Cortex of kidney (tissue), 1 donor: Measurements from ENCODE around the gene ELOVL1.
A peak's percentile ranks its signal among the peaks of the same experiment; 100 is the strongest.
"Not testable (repeated sequence)": the region's sequence is repeated elsewhere in the genome, so short reads cannot be mapped to it uniquely, and the experiment has no call there.

Experiments used
- DNase-seq: peaks from one replicate; lab custom pipeline; 2025; lab: John Stamatoyannopoulos, UW

The ELOVL1 gene

DNA sequence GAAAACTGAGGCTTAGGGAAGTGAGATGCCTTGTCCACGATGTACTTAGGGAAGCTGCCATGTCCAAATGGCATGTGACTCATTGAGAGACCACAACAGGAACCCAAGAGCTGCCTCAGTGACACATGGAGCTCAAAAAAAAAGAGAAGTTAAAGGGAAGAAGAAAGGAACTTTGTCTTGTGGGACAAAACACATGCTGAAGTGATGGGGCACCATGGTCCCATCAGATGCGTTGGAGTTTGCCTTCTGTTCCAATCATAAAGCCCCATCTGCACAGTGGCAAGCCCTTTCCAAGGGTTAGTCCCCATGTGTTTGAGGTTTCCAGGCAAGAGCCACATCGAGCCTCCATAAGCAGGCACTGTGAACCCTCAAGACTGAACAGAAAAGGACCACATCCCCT is 13.8 kb upstream of the ELOVL1 start:
- no peak for DNase-seq

DNA sequence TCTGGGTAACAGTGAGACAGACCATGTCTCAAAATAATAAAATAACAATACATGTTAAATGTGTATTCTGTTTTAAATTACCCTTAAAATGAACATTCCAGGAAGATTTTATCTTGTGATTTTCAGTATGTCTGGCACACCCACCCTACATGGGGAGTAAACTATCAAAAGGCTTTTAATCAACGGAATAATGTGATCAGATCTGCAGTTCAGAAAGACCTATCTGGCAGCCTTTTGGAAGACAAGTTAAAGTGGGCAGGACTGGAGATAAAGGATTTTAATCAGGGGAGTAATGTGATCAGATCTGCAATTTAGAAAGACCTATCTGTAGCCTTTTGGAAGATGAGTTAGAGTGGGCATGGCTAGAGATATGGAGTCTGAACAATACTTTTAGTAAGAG is 11.7 kb upstream of the ELOVL1 start:
- DNase-seq = no peak

DNA sequence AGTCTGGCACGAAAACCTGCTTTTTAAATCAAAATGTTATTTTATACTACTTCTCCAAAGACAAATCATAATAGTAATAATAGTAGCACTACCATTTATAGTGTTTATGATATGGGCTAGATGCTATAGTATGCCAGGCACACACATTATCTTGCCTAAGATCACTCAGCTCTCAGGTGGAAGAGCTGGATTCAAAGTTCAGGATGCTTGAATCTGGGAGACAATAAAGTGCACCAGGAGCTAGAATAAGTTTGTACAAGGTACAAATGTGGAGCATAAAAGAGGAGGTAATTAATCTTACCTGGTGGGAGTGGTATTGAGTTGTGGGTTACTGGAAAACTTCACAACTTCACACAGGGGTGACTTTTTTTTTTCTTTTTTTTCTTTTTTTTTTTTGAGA is 10.0 kb upstream of the ELOVL1 start:
- DNase-seq = no peak

DNA sequence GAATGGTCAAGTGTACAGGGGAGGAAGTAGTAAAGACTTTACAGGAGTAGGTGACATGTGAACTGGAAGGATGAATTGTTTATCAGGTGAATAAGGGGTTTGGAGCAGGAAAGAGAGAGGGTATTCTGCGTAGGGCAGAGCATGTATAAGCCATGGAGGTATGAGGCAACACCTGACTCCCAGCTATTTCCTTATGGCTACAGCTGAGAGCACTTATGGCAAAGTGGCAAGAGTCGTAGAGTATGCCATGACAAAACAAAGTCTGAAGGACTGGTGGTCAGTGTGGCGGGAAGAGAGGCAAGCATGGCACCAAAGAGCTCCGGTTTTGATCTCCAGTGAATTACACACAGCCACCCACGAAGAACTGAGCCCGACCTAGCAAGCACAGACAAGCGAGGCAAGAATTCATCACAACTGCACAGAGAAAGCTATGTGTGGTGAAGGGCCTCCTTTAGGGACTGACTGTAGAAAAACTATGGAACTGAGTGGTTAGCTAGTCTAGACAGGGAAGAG is 9.0 kb upstream of the ELOVL1 start:
- no peak for DNase-seq

DNA sequence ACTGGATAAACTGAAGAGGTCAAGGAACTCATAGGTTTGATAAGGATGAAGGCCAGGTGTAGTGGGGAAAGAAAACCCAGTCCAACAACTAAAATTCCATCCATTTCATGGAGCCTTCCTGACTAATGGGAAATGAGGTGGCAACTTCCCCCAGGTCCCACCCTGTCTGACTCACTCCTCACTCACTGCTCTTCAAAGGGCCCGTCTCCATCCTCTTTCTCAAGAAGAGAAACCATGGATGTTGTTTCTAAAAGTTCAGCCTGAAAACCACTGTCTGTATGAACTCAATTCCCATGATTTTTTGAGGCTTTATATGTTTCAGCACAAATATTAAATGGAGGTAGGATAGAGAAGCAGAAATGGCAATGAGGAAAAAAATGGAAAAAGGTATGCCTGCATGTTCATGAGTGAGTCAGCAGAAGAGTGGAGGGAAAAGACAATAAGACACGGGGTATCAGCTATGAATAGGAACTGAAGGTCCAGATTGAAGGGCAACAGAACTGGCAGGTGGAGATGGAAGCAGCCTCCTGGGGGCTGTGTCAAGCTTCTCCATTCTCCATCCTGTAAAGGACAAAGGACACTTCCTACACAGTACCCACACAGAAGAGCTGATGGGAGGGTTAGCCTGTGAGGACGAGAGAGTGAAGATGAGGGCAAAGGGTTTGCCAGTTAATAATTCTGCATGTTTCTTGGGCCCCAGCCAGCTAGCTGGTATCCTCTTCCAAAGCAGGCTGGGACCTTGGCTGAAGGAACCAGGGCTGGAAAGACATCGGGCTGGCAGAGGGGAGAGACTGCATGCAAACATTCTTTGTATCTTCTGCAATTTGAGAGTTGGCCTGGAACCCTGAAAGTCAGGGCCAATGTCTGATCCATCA is 5.5 kb upstream of the ELOVL1 start:
- DNase-seq = no peak

DNA sequence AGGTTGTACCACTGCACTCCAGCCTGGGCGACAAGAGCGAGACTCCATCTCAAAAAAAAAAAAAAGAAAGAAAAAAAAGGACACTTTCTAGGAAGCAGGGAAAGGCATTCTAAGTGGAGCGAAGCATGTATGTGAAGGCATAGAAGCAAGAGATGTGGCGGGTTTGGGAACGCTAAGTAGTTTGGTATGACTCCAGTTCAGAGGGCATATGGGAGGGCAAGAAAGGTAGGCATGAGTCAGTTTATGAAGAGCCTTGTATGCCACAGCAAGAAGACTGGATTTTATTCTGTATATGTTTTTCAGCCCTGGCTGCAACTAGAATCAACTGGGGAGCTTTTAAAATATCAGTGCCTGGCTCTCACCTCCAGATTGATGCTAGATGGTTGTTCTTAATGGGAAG is 4.4 kb upstream of the ELOVL1 start:
- DNase-seq = no peak

DNA sequence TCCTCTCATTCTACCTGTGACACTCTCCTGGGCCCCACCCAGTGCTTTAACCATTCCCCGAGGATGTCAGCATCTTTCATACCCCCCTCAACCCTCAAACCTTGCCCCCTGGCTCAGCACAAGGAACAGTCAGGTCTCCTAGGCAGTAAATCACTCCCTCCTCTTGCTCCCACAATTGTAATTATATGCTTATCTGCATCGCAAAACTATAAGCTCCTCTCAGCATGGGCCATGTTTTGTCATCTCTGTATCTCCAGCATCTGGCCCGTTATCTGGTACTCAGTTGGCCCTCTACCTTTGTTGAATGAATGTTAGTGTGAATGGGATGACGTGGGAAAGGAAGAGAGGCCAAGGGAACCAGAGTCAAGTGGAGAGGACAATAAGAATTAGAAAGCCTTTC is 2.8 kb upstream of the ELOVL1 start:
- DNase-seq = no peak

DNA sequence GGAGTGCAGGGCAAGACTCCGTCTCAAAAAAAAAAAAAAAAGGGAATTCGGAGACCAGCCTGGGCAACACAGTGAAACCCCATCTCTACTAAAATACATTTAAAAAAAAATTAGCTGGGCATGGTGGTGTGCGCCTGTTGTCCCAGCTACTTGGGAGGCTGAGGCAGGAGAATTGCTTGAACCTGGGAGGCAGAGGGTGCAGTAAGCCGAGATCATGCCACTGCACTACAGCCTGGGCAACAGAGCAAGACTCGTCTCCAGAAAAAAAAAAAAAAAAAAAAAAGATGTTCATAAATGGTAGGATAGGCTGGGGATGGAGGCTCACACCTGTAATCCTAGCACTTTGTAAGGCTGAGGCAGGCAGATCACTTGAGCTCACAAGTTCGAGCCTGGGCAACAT is 2.0 kb upstream of the ELOVL1 start:
- DNase-seq = not testable (repeated sequence)

DNA sequence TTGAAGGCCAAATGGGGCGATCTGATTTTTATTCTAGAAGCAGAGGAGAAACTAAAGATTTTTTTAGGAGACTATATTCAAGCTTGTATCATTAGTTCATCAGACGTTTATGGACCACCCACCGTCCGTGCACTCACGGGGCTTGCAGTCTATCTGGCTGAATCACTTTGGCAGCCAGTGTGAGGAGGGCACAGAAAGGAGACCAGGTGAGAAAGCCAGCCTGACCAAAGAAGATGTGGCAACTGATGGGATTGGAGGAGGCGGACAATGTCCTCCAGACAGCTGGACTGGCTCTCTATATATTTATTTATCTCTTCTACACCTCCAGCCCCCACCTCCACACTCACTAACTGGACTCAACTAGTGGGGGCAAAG is 822 bp upstream of the ELOVL1 start:
- DNase-seq = no peak

DNA sequence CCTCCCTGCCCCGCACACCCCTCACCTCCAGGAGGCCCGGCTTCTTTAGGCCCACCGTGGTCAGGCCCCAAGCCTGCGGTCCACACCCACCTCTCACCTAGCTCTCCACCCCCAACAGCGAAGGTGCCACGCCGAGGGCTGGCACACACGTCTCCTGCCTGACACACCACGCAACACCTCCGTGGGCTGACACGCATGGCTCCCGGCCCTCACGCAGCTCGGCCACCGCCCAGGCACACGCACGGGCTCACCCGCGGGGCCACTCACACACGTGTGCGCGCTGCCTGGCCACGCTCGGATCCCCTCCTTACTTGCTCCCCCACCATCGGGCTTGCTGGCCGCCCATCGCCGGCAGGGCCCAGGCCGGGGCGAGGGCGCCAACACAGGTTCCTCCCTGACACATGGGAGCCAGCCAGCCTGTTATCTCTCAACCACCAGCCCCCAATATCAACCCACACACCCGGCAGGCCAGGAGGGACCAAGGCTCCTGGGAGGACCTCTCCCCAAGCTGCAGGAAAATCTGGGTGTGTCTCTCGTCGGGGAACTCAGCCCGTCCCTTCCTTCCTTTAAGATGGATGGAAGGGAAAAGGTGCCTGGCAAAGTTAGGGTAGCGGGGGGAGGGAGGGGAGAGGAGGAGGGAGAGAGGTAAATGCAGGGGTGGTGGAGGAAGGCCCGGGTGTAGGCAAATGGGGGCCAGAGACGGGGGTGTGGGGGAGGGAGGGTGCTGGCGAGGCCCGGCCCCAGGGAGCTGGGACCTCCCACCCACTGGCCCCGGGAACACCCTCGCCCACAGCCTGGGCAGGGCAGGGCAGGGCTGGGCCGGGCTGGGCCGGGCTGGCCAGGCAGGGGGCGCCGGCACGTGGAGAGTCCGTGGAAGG is 546 bp downstream of the ELOVL1 start:
- no peak for DNase-seq

DNA sequence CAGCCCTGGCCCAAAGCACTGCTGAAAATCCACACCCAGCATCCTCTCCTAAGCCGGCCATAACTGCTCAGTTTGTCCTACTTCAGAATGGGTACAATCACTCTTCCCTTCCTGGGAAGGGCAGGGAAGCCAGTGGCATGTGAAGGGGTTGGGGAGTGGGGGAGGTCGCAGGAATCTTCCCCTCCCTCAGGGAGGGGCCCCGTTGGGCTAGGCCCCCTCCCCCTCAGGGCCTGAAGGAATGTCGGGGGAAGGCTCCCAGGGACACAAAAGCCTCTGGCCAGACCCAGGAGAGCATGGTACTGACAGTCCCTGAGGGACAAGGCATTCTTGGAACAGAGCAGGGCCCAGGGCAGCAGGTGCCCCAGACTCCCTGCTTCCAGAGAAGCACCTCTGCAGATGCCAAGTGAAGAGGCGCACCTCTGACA is 1.2 kb downstream of the ELOVL1 start:
- DNase-seq = no peak

DNA sequence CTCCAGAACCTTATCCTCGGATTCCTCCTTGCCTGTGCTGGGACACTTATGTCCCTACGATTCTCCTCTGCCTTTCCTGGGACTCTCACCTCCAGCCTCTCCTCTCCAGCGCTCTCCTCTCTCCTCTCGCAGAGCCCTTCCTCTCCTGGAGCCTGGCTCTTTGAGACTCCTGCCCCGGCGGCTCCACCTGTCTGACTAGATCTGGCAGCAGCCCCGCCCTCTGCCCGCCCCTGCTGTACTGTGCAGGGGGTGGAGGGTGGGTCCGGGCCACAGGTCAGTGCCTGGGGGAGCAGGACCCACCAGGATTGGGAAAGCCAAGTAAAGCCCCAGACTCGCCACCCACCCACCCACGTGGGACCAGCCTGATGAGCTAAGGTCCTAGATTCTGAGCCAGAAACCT is 1.6 kb downstream of the ELOVL1 start:
- no peak for DNase-seq

DNA sequence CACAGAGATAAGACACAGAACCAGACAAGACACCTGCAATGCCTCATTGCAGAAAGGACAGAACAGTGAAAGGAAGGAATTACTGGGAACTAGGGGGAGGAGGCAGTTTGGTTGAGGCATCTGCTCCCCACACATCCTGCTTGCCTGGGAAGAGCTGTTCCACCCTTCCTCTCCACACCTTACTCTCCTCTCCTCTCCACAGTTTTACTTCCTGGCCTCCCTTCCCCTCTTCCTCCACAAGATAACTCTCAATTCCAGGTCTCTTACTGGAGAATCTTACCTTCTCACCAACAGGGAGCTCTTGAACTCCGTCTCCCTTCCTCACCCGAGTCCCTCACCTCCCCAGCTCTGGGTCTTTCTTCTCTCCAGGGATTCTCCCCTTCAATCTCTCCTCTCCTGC is 2.1 kb downstream of the ELOVL1 start:
- DNase-seq = no peak

DNA sequence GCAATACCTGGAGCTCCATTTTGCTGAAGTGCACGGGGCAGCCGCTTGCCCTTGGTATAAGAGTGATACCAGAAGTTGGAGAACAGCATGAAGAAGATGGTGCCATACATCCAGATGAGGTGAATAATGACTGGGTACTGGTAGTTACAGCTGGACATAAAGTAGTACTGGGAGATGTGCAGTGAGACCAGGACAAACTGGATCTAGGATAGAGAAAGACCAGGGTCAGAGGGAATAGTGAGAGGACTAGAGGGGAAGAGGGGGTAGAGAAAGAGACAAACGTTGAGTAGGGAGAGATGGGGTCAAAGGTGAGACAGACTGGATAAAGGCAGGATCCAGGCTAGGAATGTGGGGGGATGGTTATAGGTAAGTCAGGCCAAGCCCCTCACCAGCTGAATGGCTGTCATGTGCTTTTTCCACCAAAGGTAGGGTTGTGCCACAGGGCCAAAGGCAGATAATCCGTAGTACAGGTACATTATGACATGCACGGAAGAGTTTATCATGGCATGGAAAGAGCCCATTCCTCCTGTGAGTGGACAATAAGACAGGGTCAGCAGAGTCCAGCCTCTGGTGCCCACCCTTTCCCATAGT is 3.8 kb downstream of the ELOVL1 start:
- no peak for DNase-seq

DNA sequence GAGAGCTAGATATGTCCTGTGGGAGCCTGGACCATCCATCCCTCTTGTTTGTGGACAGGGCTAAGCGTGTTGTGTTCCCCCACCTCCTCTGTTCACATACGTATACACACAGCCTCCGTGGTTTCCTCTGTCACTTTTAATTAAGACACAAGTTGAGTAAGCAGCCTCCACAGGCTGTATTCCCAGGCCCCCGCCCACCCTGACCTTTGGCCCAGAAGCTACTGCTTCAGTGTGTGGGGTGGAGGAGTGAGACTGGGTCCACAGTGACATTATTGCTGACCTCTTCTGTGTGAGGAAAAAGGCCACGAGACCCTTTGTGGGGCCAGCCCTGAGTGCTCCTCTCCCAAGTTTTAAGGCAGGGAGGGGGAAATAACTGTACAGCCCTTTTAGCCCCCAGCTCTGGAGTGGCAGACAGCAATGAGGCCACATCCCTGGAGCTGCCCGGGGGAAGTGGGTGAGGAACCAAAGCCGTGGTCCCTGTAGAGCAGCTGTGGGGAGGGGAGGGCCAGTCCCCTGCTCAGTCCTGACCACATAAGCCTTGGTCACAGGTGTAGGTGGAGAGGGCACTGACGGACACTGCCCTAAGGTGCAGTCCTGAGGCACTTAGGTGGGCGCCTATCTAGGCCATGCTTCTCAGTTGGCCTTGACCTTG is 4.4 kb downstream of the ELOVL1 start:
- DNase-seq = no peak

DNA sequence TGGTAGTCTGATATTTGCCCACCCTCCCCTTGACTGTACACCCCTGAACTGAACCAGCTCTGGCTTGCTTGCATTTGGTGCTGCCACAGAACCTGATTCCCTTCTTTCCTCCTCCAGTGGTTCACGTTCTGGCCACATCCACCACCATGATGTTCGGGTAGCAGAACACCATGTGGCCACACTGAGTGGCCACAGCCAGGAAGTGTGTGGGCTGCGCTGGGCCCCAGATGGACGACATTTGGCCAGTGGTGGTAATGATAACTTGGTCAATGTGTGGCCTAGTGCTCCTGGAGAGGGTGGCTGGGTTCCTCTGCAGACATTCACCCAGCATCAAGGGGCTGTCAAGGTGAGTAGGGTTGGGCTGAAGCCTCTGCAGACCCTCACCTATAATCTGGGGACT is 7.2 kb downstream of the ELOVL1 start:
- DNase-seq = no peak

DNA sequence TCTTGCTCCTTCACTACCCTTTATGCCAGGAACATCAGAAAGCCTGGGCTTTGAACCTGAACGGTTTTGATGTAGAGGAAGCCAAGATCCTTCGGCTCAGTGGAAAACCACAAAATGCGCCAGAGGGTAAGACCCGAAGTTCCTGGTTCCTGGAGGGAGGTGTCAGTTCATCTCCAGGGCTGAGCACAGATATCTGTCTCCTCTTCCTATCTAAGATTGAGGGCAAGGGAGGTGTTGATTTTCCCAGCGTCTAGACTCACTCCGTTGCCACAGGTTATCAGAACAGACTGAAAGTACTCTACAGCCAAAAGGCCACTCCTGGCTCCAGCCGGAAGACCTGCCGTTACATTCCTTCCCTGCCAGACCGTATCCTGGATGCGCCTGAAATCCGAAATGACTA is 8.1 kb downstream of the ELOVL1 start:
- no peak for DNase-seq

DNA sequence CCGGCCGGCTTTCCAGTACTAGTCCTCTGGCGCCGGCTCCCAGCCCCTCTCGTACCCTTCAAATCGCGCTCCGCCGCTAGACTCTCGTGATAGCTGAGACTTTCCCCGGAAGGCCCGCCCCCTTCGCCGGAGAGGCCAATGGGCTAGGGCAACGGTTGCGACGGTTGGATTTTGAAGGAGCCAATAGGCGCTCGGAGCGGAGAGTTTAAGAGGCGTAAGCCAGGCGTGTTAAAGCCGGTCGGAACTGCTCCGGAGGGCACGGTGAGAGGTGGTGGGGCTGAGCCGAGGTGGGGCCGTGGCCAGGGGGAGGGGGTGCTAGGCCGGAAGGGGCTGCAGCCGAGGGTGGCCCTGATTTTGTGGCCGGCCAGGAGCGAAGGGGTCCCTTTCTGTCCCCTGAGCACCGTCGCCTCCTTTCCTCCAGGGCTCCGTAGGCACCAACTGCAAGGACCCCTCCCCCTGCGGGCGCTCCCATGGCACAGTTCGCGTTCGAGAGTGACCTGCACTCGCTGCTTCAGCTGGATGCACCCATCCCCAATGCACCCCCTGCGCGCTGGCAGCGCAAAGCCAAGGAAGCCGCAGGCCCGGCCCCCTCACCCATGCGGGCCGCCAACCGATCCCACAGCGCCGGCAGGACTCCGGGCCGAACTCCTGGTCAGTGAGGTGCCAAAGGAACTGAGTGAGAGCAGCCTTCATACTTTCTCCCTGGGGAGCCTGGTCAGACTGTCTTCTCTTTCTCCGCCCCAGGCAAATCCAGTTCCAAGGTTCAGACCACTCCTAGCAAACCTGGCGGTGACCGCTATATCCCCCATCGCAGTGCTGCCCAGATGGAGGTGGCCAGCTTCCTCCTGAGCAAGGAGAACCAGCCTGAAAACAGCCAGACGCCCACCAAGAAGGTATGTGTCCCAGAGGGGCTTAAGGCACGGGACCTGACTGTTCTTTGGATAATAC is 8.8 kb downstream of the ELOVL1 start, which contains the start of gene CDC20:
CDC20 (plus strand) TSS at position 236 of the 948 bp plus-strand sequence; CDS start at position 471, 235 bp downstream.
- peak; percentile 49 for DNase-seq

DNA sequence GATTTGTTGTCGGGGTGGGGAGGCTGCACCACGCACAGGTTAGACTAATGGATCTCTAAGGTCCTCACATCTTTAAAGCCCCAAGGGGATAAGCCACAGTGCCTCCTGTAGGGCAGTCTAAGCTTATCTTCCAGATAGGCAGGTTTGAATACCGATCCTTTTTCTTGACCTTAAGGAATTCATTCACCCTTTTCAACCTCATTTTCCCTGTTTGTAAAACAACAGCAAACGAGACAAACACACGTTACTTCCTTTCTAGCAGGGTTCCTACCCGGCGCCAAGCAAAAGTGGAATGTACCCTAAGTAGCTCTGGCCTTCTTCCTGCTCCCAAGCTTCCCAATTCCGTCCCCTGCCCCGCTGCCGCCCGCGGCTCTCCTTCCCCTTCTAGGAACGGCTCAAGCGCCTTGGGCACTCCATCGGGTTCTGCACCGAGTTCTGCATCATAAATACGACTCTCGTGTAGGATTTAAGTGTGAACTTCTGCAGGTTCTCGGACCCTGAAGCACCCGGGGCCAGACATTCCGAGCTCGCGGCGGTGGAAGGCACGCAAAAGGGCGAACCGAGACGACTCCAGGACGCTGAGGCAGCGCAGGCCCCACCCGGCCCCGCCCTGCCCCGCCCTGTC is 9.6 kb downstream of the ELOVL1 start:
- DNase-seq = no peak

DNA sequence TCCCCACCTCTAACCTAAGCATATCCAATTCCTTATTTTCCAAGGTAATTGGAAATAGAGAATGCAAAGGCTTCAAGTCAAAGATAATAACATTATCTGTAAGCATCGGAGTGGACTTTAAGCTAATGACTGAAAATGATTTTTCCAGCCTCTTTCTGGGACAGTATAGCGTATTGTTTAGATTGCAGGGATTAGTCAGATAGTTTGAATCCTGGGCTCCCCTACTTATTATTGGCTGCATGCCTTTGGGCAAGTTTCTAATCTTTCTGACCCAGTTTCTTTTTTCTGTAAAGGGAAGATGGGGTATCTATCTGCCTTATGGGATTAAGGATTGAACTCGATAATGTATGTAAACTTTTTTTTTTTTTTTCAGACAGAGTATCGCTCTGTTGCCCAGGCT is 10.6 kb downstream of the ELOVL1 start:
- DNase-seq = no peak
